ENCODE data around the gene SLC23A3.

SLC23A3 gene

DNA sequence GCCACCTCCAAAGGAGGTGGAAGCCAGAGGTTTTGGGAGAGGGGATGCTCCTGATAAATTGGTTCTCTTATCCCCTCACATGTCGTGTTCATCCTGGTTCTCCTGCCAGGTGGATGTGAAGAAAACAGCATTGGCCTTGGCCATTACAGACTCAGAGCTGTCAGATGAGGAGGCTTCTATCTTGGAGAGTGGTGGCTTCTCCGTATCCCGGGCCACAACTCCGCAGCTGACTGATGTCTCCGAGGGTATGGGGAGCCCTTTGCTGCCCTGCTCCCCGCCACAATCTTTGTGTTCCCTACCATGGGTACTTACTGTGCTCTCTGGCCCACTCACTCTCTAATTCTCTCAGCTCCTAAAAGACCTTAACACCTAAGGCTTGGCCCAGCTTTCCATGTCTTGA, 11.7 kb upstream of the SLC23A3 start:
- DNase-seq: no peak
- ATAC-seq (ENCODE audit: insufficient read depth, low read depth): no peak
- no peak overlapping the region for H3K9ac ChIP-seq (ENCODE audit: low read depth, low read length)
- H3K4me1 ChIP-seq (ENCODE audit: insufficient read depth, low read length): peaks cover 24% of the 10 kb centered on the region
- peaks cover 25% of the 10 kb centered on the region; the same call in 1 of the 2 replicates for H4K20me1 ChIP-seq (ENCODE audit: insufficient read depth, low read length)
- H3K4me3 ChIP-seq (ENCODE audit: low read depth in 1 of 2, low read length in 2 of 2): no peak overlapping the region
- H2AFZ ChIP-seq (ENCODE audit: low read depth, low read length): no peak overlapping the region
- H3K4me2 ChIP-seq (ENCODE audit: insufficient read depth, low read length): no peak overlapping the region
- H3K79me2 ChIP-seq (ENCODE audit: insufficient read depth, low read length): peaks cover 33% of the 10 kb centered on the region
- H3K36me3 ChIP-seq (ENCODE audit: insufficient read depth, low read length): peaks cover 52% of the 10 kb centered on the region
- H3K27ac ChIP-seq (ENCODE audit: low read length): no peak overlapping the region
- H3K27me3 ChIP-seq (ENCODE audit: insufficient read depth, low read length, poor library complexity): no peaks in the 10 kb centered on the region
- TF ChIP-seq, protein P1, sequence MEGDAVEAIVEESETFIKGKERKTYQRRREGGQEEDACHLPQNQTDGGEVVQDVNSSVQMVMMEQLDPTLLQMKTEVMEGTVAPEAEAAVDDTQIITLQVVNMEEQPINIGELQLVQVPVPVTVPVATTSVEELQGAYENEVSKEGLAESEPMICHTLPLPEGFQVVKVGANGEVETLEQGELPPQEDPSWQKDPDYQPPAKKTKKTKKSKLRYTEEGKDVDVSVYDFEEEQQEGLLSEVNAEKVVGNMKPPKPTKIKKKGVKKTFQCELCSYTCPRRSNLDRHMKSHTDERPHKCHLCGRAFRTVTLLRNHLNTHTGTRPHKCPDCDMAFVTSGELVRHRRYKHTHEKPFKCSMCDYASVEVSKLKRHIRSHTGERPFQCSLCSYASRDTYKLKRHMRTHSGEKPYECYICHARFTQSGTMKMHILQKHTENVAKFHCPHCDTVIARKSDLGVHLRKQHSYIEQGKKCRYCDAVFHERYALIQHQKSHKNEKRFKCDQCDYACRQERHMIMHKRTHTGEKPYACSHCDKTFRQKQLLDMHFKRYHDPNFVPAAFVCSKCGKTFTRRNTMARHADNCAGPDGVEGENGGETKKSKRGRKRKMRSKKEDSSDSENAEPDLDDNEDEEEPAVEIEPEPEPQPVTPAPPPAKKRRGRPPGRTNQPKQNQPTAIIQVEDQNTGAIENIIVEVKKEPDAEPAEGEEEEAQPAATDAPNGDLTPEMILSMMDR (IDR thresholded peaks at IDR 0.05; ENCODE audit: borderline replicate concordance, extremely low read depth, low read length, poor library complexity, severe bottlenecking): no peak
- no peak for TF ChIP-seq EZH2 (IDR thresholded peaks at IDR 0.05; ENCODE audit: borderline replicate concordance, low read depth, low read length, severe bottlenecking)
- H3K9me3 ChIP-seq (ENCODE audit: insufficient read depth, low read length, severe bottlenecking): no peaks in the 10 kb centered on the region

DNA sequence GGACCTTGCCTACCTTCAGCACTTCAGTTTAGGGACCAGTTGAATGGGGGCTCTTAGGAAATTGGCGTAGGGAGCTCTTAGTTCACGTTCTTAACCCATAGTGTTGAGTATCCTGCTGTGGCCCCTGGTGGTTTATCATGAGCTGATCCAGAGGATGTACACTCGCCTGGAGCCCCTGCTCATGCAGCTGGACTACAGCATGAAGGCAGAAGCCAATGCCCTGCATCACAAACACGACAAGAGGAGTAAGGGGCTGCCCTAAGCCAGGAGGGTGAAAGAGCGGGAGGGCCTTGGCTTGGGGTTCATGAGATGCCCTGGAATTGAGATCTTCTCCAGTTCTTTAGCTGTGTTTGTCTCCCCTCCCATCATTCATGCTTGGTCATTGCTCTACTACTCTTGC, 11.1 kb upstream of the SLC23A3 start:
- TF ChIP-seq, protein P1 (IDR thresholded peaks at IDR 0.05; ENCODE audit: borderline replicate concordance, extremely low read depth, low read length, poor library complexity, severe bottlenecking): no peak
- no peak for TF ChIP-seq EZH2 (IDR thresholded peaks at IDR 0.05; ENCODE audit: borderline replicate concordance, low read depth, low read length, severe bottlenecking)
- ATAC-seq (ENCODE audit: insufficient read depth, low read depth) (no peak), DNase-seq (no peak)
- Histone ChIP-seq H3K4me2 (ENCODE audit: insufficient read depth, low read length) (no peak overlapping the region), H3K27ac (ENCODE audit: low read length) (no peak overlapping the region), H3K27me3 (ENCODE audit: insufficient read depth, low read length, poor library complexity) (no peaks in the 10 kb centered on the region), H3K4me1 (ENCODE audit: insufficient read depth, low read length) (peaks cover 27% of the 10 kb centered on the region), H3K36me3 (ENCODE audit: insufficient read depth, low read length) (peaks cover 52% of the 10 kb centered on the region), H3K4me3 (ENCODE audit: low read depth in 1 of 2, low read length in 2 of 2) (no peak overlapping the region), H3K9ac (ENCODE audit: low read depth, low read length) (no peak overlapping the region), H3K79me2 (ENCODE audit: insufficient read depth, low read length) (peaks cover 38% of the 10 kb centered on the region), H4K20me1 (ENCODE audit: insufficient read depth, low read length) (peaks cover 25% of the 10 kb centered on the region; the same call in 1 of the 2 replicates), H3K9me3 (ENCODE audit: insufficient read depth, low read length, severe bottlenecking) (no peaks in the 10 kb centered on the region), H2AFZ (ENCODE audit: low read depth, low read length) (no peak overlapping the region)

DNA sequence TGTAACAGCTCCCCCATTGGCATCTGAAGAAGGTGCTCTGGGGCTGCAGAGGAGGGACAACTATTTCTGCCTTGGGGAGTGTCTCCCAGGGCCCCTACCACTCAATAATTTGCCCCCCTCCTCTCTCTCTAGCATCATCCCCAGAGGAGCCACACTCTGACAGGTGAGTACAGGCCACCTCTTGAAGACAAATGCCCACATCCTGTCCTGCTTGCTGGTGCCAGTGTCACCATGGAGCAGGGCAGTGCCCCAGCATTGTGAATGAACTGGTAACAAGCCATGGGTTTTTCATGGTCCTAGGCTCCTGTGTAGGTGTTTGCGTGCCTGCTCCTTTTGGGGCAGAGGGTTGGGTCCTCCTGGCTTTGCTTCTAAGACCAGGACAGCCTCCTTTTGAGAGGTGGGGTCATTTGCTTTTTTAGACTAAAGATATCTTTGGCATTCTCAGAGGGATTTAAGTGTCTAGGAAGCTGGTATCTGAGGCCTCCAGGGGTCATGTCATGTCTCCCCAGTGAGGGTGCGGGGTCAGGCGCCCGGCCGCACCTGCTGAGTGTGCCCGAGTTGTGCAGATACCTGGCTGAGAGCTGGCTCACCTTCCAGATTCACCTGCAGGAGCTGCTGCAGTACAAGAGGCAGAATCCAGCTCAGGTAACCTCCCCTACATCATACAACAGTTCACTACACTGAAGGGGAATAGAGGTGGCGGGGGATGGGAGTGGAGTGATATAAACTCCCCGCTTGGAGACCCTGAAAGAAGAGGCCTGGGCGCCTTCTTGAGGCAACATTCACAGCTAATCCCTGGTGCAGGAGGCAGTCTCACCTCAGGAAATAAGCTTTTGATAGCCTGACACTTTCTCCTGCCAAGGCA, 10.0 kb upstream of the SLC23A3 start:
- Histone ChIP-seq H3K9ac (ENCODE audit: low read depth, low read length) (peak overlapping the region; percentile 97; the same call in 1 of the 2 replicates), H3K79me2 (ENCODE audit: insufficient read depth, low read length) (peaks cover 43% of the 10 kb centered on the region), H4K20me1 (ENCODE audit: insufficient read depth, low read length) (peaks cover 25% of the 10 kb centered on the region; the same call in 1 of the 2 replicates), H3K36me3 (ENCODE audit: insufficient read depth, low read length) (peaks cover 55% of the 10 kb centered on the region), H3K4me2 (ENCODE audit: insufficient read depth, low read length) (peak overlapping the region; percentile 99), H3K9me3 (ENCODE audit: insufficient read depth, low read length, severe bottlenecking) (no peaks in the 10 kb centered on the region), H3K4me1 (ENCODE audit: insufficient read depth, low read length) (peaks cover 37% of the 10 kb centered on the region), H2AFZ (ENCODE audit: low read depth, low read length) (no peak overlapping the region), H3K27me3 (ENCODE audit: insufficient read depth, low read length, poor library complexity) (no peaks in the 10 kb centered on the region), H3K4me3 (ENCODE audit: low read depth in 1 of 2, low read length in 2 of 2) (peak overlapping the region in 1 of 2 experiments; percentile 97; a peak in 2 of 4 replicates), H3K27ac (ENCODE audit: low read length) (no peak overlapping the region)
- no peak for ATAC-seq (ENCODE audit: insufficient read depth, low read depth)
- TF ChIP-seq EZH2 (IDR thresholded peaks at IDR 0.05; ENCODE audit: borderline replicate concordance, low read depth, low read length, severe bottlenecking): no peak
- TF ChIP-seq, protein P1 (IDR thresholded peaks at IDR 0.05; ENCODE audit: borderline replicate concordance, extremely low read depth, low read length, poor library complexity, severe bottlenecking): no peak
- DNase-seq: no peak
